Measurements from ENCODE around the gene LY86. TPM values are rescaled to one million over a fixed set of nuclear protein-coding genes. Genes with fewer than 3 reads are reported as not detected.

Gene LY86
- total and polyA plus RNA-seq, 2 donors (not counting 1 experiment from before 2014, with no cell fraction given): not detected

DNA sequence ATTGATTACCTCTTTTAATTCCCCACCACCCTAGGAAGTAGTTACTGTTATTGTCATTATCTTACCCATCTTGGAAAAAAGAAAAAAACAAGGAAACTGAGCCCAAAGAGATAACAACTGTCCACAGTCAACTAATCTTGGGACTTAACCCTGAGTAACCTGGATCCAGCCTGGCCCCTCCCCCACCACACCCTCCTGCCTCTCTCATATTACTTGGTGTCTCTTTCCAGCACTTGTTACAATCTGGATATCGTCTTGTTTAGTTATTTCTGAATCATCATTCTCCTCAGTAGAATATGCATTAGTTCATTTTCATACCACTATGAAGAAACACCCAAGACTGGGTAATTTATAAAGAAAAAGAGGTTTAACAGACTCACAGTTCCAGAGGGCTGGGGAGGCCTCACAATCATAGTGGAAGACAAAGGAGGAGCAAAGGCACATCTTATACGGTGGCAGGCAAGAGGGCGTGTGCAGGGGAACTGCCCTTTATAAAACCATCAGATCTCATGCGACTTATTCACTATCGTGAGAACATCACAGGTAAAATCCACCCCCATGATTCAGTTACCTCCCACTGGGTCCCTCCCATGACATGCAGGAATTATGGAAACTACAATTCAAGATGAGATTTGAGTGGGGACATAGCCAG lies 60.3 kb downstream of the LY86 start:
- H3K79me2 ChIP-seq (ENCODE audit: control insufficient read depth, insufficient read depth, low read length): no peaks in the 10 kb centered on the region
- no peaks in the 10 kb centered on the region for H3K4me1 ChIP-seq (ENCODE audit: control insufficient read depth, extremely low read depth, insufficient read depth, low read length)
- H3K27me3 ChIP-seq (ENCODE audit: control insufficient read depth, insufficient read depth, low read length): no peaks in the 10 kb centered on the region
- no peak for DNase-seq (ENCODE audit: low read depth in 2 of 2)
- H3K4me3 ChIP-seq (replicated peaks in 1 of 4; ENCODE audit: control extremely low read depth in 1 of 4, insufficient read depth in 1 of 4, low read depth in 3 of 4, low read length in 4 of 4): no peak overlapping the region
- H3K9ac ChIP-seq (ENCODE audit: insufficient read depth, low read length): no peak overlapping the region
- no peak overlapping the region for H3K4me2 ChIP-seq (ENCODE audit: extremely low read depth, insufficient read depth, low read length)
- no peaks in the 10 kb centered on the region for H3K36me3 ChIP-seq (ENCODE audit: control insufficient read depth, insufficient read depth, low read length)
- no peak overlapping the region for H2AFZ ChIP-seq (ENCODE audit: low read length)
- TF ChIP-seq CTCF (conservative IDR thresholded peaks at IDR 0.05 in 1 of 2, IDR thresholded peaks at IDR 0.05 in 1 of 2; ENCODE audit: low read depth in 1 of 2, low read length in 2 of 2): no peak
- TF ChIP-seq EZH2 (IDR thresholded peaks at IDR 0.05; ENCODE audit: low read length, missing control alignments): no peak
- H3K9me3 ChIP-seq (ENCODE audit: control insufficient read depth, insufficient read depth, low read depth, low read length): no peaks in the 10 kb centered on the region
- no peaks in the 10 kb centered on the region for H4K20me1 ChIP-seq (ENCODE audit: control insufficient read depth, extremely low read depth, insufficient read depth, low read length)
- H3K27ac ChIP-seq (ENCODE audit: insufficient read depth, low read length): no peak overlapping the region

GRCh38 chr6:6649824-6650349 lies 61.4 kb downstream of the LY86 start:
- no peak for DNase-seq (ENCODE audit: low read depth in 2 of 2)
- Histone ChIP-seq H3K4me2 (ENCODE audit: extremely low read depth, insufficient read depth, low read length) (no peak overlapping the region), H3K9ac (ENCODE audit: insufficient read depth, low read length) (no peak overlapping the region), H3K9me3 (ENCODE audit: control insufficient read depth, insufficient read depth, low read depth, low read length) (no peaks in the 10 kb centered on the region), H3K36me3 (ENCODE audit: control insufficient read depth, insufficient read depth, low read length) (no peaks in the 10 kb centered on the region), H4K20me1 (ENCODE audit: control insufficient read depth, extremely low read depth, insufficient read depth, low read length) (no peaks in the 10 kb centered on the region), H3K27ac (ENCODE audit: insufficient read depth, low read length) (no peak overlapping the region), H3K27me3 (ENCODE audit: control insufficient read depth, insufficient read depth, low read length) (no peaks in the 10 kb centered on the region), H2AFZ (ENCODE audit: low read length) (no peak overlapping the region), H3K4me3 (replicated peaks in 1 of 4; ENCODE audit: control extremely low read depth in 1 of 4, insufficient read depth in 1 of 4, low read depth in 3 of 4, low read length in 4 of 4) (no peak overlapping the region), H3K79me2 (ENCODE audit: control insufficient read depth, insufficient read depth, low read length) (no peaks in the 10 kb centered on the region), H3K4me1 (ENCODE audit: control insufficient read depth, extremely low read depth, insufficient read depth, low read length) (no peaks in the 10 kb centered on the region)
- TF ChIP-seq EZH2 (IDR thresholded peaks at IDR 0.05; ENCODE audit: low read length, missing control alignments) (no peak), CTCF (conservative IDR thresholded peaks at IDR 0.05 in 1 of 2, IDR thresholded peaks at IDR 0.05 in 1 of 2; ENCODE audit: low read depth in 1 of 2, low read length in 2 of 2) (no peak)

DNA sequence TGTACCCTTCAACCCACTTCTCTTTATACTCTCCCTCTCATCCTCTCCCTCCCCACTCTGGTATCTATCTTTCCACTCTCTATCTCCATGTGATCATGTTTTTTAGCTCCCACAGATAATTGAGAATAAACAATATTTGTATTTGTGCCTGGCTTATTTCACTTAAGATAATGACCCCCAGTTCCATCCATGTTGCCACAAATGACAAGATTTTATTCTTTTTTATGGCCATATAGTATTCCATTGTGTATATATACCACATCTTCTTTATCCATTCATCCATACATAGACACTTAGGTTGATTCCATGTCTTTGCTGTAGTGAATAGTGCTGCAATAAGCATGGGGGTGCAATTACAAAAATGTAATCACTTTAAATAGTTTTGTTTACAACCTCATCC lies 62.3 kb downstream of the LY86 start:
- Histone ChIP-seq H3K4me1 (ENCODE audit: control insufficient read depth, extremely low read depth, insufficient read depth, low read length) (no peaks in the 10 kb centered on the region), H3K79me2 (ENCODE audit: control insufficient read depth, insufficient read depth, low read length) (no peaks in the 10 kb centered on the region), H2AFZ (ENCODE audit: low read length) (no peak overlapping the region), H3K4me2 (ENCODE audit: extremely low read depth, insufficient read depth, low read length) (no peak overlapping the region), H3K27me3 (ENCODE audit: control insufficient read depth, insufficient read depth, low read length) (no peaks in the 10 kb centered on the region), H3K36me3 (ENCODE audit: control insufficient read depth, insufficient read depth, low read length) (no peaks in the 10 kb centered on the region), H3K9ac (ENCODE audit: insufficient read depth, low read length) (no peak overlapping the region), H4K20me1 (ENCODE audit: control insufficient read depth, extremely low read depth, insufficient read depth, low read length) (no peaks in the 10 kb centered on the region), H3K4me3 (replicated peaks in 1 of 4; ENCODE audit: control extremely low read depth in 1 of 4, insufficient read depth in 1 of 4, low read depth in 3 of 4, low read length in 4 of 4) (no peak overlapping the region), H3K27ac (ENCODE audit: insufficient read depth, low read length) (no peak overlapping the region), H3K9me3 (ENCODE audit: control insufficient read depth, insufficient read depth, low read depth, low read length) (no peaks in the 10 kb centered on the region)
- TF ChIP-seq CTCF (conservative IDR thresholded peaks at IDR 0.05 in 1 of 2, IDR thresholded peaks at IDR 0.05 in 1 of 2; ENCODE audit: low read depth in 1 of 2, low read length in 2 of 2): no peak
- TF ChIP-seq EZH2 (IDR thresholded peaks at IDR 0.05; ENCODE audit: low read length, missing control alignments): no peak
- no peak for DNase-seq (ENCODE audit: low read depth in 2 of 2)
